ENCODE measurements around the gene KCNQ1.

- TF ChIP-seq CTCF (IDR thresholded peaks at IDR 0.05) (no peak), POLR2A (IDR thresholded peaks at IDR 0.05) (no peak), EP300 (IDR thresholded peaks at IDR 0.05) (no peak)
Measured at GRCh38 chr11:2824851-2825250, 380.0 kb downstream of the KCNQ1 start.
